Gastrocnemius medialis (tissue), 4 donors: Measurements from ENCODE around the gene RRAD.

Experiments used
- CTCF ChIP-seq, 5 experiments: fragments of 450-650 bp in 3 of 5; fragments of 200-600 bp in 2 of 5; sonication (generic) in 2 of 5; IDR thresholded peaks in 4 of 5; conservative IDR thresholded peaks in 1 of 5; 1 replicate in 4 of 5; 2 replicates in 1 of 5; pipeline ENCODE4 v1.5.1; 2016 to 2019; ENCODE audit warnings: antibody characterized with exemption in 5 of 5, mild to moderate bottlenecking in 3 of 5, moderate library complexity in 3 of 5
- POLR2A ChIP-seq, 2 donors: fragments of 450-650 bp; IDR thresholded peaks; one replicate each; pipeline ENCODE4 v1.6.1; 2017; ENCODE audit warnings: antibody characterized with exemption in 2 of 2, mild to moderate bottlenecking in 2 of 2, moderate library complexity in 2 of 2

GRCh38 chr16:66911112-66911511 is 14.2 kb downstream of the RRAD start:
- TF ChIP-seq CTCF (IDR thresholded peaks at IDR 0.05 in 4 of 5, conservative IDR thresholded peaks at IDR 0.05 in 1 of 5): no peak
- TF ChIP-seq POLR2A (IDR thresholded peaks at IDR 0.05): no peak
